Measurements from ENCODE around the gene C17orf113. TPM values are rescaled to one million over a fixed set of nuclear protein-coding genes. Genes with fewer than 3 reads are reported as not detected.
A peak's percentile ranks its signal among the peaks of the same experiment; 100 is the strongest.
"Not testable (repeated sequence)": the region's sequence is repeated elsewhere in the genome, so short reads cannot be mapped to it uniquely, and the experiment has no call there.

C17orf113 gene
- total RNA-seq, 1 experiment from 2014 or later: not detected

DNA sequence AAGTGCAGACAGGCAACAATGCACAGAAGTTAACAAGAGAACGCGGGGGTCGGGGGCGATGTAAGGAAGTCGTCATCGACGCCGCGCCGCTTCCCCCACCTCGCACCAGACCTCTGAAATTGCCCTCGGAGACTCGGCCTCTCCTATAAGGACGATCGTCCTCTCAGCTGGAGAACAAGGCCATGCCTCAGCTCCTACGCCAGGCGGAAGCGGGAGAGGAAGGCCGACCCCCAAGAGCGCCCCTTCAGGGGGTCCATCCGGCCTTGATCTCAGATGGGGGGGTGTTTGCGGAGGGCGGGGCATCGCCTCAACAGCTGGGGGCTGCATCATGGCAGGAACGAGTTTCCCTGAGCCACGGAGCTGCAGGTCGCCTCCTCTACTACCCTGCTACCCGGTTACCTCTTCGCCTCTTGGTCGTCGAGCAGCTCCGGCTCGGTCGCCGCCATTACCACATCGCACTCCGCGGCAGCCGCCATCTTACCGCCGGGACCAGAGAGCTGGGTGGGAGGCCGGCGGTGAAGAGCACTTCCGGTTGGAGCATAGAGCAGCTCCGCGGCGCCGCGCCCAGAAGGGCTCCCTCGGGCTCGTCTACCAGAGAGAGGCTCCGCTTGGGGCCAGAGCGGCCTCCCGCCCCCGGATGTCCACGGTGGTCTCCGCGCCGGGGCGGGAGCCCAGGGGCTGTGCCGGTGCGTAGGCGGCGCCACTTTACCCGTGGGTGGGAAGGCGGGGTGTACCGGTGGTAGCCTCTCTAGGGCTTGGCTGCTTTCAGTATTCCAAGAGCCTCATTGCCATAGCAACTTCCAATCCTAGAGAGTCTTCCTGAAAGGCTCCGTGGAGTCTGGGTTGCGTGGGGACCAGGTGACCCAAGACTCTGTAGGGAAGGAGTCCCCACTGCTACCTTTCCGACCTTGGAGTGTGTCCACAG is 33.2 kb downstream of the C17orf113 start, which contains the start of gene DNAJC7:
TSS of gene DNAJC7 (minus strand) at position 499 of the 925 bp plus-strand sequence. CDS start at position 476, 23 bp downstream.
- DNase-seq (ENCODE audit: low spot score): peak; percentile 88

- DNase-seq (ENCODE audit: low spot score): no peak
Observed at GRCh38 chr17:42016411-42016831, 34.0 kb downstream of the C17orf113 start.

GRCh38 chr17:42013740-42014139 is 36.7 kb downstream of the C17orf113 start:
- not testable (repeated sequence) for DNase-seq (ENCODE audit: low spot score)

GRCh38 chr17:42012363-42012762 is 38.0 kb downstream of the C17orf113 start:
- not testable (repeated sequence) for DNase-seq (ENCODE audit: low spot score)

- DNase-seq (ENCODE audit: low spot score): peak; percentile 53
Observed at GRCh38 chr17:42010898-42011516, 39.4 kb downstream of the C17orf113 start.

- DNase-seq (ENCODE audit: low spot score): not testable (repeated sequence)
Observed at GRCh38 chr17:42010266-42010680, 40.1 kb downstream of the C17orf113 start.

DNA sequence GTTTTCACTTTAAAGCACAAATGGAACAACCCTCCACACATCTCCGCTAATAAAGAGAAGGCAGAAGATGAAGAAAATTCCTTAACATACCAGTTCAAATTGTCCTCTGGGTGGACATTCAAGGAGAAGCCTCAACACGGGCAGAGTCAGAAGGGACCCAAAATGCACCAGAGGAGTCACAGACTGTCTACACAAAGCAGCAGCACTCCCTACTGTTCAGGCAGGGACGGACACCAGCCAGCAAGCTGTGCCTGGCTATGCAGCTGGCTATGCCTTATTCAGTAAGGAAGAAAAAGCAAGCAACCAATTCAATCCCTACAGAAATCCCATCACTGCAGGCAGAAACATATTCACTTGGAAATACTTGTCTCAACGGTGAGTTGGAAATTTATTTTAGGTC is 41.2 kb downstream of the C17orf113 start:
- no peak for DNase-seq (ENCODE audit: low spot score)

GRCh38 chr17:42005166-42005565 is 45.2 kb downstream of the C17orf113 start:
- DNase-seq (ENCODE audit: low spot score): no peak

GRCh38 chr17:42002792-42003301 is 47.6 kb downstream of the C17orf113 start:
- DNase-seq (ENCODE audit: low spot score): no peak

DNA sequence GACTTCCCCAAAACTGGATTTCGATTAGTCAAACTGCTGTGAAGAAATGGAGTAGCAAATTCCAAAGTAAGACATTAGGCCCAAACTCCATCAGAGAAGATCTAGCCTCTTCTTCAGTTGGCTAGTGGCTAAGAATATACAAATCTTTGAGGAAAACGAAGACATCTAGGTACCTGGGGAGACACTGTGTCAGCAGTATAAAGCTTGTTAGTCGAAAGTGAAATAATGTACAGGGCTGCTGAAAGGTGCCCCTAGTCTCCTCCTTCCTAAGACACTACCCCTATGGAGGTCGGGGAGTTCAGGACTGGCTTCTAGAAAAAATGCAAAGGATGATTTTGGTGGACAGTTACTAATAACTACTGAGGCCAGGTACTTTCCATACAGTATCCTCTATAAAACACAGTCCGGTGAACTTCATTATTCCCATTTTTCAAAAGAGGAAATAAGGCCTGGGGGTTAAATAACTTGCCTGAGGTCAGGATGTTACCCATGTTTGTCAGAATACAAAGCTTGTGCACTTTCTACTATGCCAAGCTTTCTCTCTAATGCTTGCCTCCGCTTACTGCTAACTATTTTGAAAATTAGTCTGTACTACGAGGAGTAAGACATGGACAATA is 48.1 kb downstream of the C17orf113 start:
- DNase-seq (ENCODE audit: low spot score): no peak

GRCh38 chr17:42001729-42002128 is 48.7 kb downstream of the C17orf113 start:
- DNase-seq (ENCODE audit: low spot score): no peak

DNA sequence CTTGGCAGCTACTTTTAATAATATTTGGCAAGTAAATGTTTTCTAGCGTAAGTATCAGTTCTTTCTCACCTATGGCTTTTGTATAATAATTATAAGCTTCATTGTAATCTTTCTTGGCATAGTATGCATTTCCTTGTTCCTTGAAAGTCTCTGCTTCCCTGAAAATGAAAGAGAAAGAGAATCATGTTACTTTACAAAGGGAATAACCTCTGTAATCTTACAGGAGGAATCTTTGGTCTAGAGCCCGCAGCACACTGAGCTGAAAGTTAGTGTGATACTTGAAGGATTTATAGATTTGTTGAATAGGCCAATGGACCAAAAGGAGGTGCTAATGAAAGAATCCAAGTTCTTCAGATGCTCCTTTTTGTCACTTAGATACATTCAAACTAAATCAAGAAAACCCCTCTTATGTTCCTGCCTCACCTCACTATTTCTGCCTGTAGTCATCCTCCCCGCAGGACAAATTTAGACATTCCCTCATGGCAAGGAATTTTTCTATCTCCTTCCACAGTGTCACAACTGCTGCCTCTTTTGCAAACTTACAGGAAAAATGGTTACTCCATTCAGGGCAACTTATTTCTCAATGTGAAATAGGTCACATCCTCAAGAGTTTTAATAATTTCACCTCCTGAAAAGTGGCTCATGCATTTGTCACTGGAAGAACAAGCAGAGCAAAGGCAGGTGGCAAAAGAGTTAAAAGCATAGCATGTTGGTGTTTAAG is 49.8 kb downstream of the C17orf113 start:
- DNase-seq (ENCODE audit: low spot score): no peak

GRCh38 chr17:41998497-41998896 is 51.9 kb downstream of the C17orf113 start:
- no peak for DNase-seq (ENCODE audit: low spot score)

DNA sequence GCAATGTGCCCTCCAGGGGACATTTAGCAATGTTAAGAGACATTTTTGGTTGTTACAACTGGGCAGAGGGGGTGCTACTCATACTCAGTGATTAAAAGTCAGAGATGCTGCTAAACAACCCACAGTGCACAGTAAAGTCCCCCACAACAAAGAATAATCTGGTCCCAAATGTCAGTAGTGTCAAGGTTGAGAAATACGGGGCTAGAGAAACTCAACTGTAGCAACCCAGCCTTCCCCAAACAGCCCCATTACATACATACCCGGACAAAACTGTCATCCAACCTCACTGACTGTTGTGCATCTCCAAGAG is 53.6 kb downstream of the C17orf113 start:
- DNase-seq (ENCODE audit: low spot score): no peak

DNA sequence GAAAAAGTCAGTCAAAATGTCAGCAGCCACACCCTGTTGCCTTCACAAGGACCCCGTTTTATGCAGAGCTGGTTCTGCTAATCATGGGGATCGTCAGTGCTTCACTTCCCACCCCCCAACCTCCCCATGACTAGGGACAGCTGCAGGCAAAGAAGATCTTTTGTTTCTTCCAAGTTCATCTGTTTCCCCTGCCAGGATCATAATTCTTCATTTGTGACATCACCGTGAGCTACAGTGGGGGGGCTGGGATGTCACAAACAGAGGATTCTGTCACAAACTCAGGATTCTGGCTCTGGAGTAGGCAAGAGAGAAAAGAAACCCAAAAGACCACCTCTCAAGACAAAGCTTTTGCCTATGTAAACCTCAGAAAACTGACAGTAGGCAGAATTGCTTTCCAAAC is 57.8 kb downstream of the C17orf113 start:
- DNase-seq (ENCODE audit: low spot score): no peak

DNA sequence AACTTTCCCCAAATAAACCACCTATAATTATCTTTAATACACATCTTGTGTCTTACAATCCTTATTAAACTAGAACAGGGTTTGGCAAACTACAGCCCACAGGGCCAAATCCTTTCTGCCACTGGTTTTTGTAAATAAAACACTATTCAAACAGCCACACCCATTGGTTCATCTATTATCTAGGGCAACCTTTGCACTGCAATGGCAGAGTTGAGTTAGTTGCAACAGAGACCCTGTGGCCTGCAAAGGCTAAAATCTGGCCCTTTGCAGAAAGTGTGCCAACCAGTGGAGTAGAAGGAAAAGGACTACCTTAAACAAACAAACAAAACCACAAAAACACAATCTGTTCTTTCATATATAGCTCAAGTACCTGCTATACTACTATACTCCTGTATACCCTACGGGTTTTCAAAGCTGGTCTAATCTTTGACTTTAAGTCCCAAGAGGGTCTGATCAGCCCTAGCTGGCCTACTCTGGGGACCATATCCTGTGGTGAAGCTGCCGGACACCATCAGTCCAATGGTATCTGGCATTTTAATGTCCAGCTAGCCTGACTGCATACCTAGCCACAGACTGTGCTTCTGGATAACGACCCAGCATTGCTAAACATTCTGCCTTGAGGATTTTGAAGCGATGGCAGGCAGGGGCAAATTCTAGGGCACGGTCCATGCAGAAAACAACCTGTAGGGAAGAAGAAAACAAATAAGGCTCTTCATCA is 60.5 kb downstream of the C17orf113 start:
- DNase-seq (ENCODE audit: low spot score): no peak

- no peak for DNase-seq (ENCODE audit: low spot score)
Observed at GRCh38 chr17:41988418-41988817, 62.0 kb downstream of the C17orf113 start.

Measured in A172 (cell line).